ENCODE results near the gene SLC26A9.
A peak's percentile ranks its signal among the peaks of the same experiment; 100 is the strongest.

SLC26A9 gene

DNA sequence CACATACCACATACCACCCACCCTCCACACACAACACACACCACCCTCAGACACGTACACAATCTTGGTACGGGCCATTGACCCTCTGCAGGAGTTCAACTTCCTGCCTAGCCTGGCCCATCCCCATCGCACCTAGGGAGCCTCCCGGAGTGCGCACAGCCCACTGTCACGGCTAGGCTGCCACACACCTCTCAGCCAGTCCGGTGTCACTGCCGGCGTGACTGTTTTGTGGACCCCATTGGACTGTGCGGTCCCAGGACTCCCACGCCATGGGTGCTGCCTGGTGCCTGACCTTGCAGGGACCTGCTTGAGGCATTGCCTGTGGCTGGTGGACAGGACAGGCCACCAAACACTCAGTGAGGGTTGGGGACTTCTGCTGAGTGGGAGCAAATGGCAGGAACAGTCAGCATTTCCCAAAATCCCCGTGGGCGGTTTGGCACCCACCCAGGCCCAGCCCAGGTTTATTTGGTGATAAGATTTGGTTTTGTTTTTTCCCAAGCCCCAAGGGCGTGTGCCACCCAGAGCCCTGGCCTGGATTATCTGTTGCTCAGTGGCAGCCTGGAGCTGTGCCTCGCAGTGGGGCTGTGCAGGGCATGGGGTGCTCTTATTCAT lies 32.2 kb upstream of the SLC26A9 start:
- in situ Hi-C loops (cut with HindIII; ENCODE audit: low pct_ligation_motif_present, low pct_unique_long_range_greater_than_20kb, low sequenced_read_pairs), result no loop called here
- no peak for DNase-seq

DNA sequence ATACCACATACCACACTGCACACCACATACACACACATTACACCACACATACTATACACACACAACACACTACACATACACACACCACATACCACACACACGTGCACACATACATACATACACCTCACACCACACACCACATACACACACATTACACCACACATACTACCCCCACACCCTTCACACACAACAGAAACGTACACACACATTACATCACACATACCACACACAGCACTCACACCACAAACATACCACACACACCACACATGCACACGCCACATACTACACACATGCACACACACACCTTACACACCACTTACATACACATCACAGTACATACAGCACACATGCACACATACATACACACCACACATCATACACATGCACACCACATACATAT lies 31.5 kb upstream of the SLC26A9 start:
- no peak for DNase-seq
- in situ Hi-C loops (cut with HindIII; ENCODE audit: low pct_ligation_motif_present, low pct_unique_long_range_greater_than_20kb, low sequenced_read_pairs), result no loop called here

DNA sequence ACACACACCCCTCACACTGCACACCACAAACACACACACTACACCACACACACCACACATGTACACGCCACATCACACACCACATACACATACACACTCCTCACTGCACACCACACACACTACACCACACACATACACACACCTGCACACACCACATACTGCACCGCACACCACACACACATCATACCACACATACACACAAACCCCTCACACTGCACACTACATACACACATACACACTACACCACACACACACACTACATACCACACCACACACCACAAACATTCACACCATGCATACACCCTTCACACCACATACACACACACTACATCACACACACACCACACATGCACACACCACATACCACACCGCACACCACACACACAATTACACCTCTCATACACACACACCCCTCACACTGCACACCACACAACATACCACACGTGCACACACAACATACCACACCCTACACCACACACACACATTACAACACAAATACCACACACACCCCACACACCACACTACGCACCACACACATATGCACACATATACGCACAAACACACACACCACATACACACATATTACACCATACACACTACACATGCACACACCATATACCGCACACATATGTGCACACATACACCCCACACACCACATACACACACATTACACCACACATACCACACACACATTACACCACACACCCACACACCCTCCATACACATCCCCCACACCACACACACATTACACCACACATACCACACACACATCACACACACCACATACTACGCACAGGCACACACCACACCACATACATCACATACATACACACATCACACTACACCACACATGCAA lies 30.3 kb upstream of the SLC26A9 start:
- in situ Hi-C loops (cut with HindIII; ENCODE audit: low pct_ligation_motif_present, low pct_unique_long_range_greater_than_20kb, low sequenced_read_pairs), result no loop called here
- DNase-seq, result no peak

DNA sequence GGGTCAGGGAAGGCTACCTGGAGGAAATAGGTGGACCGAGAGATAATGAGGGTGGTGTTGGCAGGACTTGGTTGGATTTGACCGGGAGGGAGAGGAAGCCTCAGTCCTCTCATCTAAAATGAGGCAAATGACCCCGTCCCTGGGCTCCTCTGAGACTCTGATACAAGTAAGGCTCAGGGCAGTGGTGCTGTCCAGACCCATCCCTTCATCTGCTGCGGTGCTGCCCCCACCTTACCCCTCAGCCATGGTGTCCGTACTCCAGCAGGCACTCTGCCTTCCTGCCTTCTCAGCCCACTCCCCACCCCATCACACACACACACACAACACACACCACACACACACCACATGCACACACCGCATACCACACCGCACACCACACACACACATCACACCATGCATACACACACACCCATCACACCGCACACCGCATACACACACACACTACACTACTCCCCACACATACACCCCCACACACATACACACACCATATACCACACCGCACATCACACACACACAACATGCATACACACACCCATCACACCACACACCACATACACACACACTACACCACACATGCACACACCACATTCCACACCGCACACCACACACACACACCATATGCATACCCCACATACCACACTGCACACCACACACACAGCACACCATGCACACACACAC lies 29.4 kb upstream of the SLC26A9 start:
- DNase-seq, result no peak
- in situ Hi-C loops (cut with HindIII; ENCODE audit: low pct_ligation_motif_present, low pct_unique_long_range_greater_than_20kb, low sequenced_read_pairs), result no loop called here

DNA sequence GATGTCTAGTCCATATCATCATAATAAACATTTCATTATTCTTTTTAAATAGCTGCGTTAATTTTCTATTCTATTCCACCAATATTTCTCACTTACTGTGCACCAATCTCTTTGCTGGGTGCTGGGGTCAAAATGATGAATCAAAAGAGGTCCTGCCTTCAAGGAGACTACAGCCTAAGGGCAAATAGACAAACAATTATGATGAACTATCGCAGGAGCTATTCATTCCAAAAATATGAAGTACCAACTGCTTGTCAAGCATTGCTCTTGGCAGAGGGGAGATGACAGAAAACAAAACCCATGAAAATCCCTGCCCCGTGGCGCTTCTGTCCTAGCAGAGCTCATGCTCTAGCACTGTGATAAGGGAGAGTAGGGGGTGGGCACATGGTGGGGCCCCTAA lies 28.8 kb upstream of the SLC26A9 start:
- DNase-seq, result no peak
- in situ Hi-C loops (cut with HindIII; ENCODE audit: low pct_ligation_motif_present, low pct_unique_long_range_greater_than_20kb, low sequenced_read_pairs), result no loop called here

DNA sequence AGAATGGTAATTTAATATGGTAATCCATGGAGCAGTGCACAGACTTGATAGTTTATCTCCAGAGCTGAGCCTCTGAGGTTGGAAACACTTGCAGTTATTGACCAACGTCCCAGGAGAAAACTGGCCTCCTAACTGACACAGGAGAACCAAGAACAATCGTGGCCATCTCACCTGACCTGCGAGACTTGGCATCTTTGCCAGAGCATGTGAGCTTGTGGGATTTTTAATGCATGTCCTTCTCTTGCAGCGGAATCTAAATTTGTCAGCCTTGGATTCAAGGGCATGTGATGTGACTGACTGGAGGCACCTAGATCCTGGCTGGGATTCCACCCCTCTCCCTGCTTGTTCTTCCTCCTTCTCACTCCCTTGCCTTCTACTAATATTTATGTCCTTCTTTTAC lies 27.8 kb upstream of the SLC26A9 start:
- in situ Hi-C loops (cut with HindIII; ENCODE audit: low pct_ligation_motif_present, low pct_unique_long_range_greater_than_20kb, low sequenced_read_pairs), result no loop called here
- no peak for DNase-seq

DNA sequence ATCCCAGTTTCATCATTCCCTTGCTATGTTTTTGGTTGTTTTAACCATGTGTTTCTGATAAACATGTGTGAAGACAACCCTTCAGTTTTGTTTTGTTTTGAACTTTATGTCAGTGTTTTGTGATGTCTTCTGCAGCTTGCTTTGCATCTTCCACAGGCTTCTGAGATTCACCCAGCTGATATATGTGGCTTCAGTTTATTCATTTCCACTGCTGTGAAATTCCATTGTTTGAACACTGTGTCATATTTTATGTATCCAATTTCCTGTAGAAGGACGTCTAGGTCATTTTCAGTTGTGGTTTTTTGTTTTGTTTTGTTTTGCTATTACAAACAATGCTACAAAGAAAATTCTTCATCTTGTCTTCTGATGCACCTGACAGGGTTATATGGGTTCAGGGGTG lies 27.2 kb upstream of the SLC26A9 start:
- no peak for DNase-seq
- in situ Hi-C loops (cut with HindIII; ENCODE audit: low pct_ligation_motif_present, low pct_unique_long_range_greater_than_20kb, low sequenced_read_pairs), result no loop called here

DNA sequence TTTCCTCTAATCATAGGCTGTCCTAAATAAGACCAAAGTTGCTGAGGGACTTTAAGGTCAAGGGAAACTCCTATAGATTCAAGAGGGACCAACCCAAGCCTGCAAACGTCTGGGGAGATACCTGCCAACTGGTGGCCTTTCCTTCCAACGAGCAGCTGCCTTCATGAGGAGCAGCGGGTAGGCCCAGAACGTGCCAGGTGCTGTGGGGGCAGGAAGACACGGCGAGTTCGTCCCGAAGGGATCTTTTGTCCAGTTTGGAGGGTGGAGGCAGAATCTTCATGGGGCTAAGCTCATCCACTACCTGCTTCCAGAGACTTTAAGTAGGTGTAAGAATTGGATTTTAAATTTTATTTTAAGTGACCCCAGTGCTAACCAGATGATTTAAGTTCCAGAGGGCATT lies 26.0 kb upstream of the SLC26A9 start:
- DNase-seq, result no peak
- in situ Hi-C loops (cut with HindIII; ENCODE audit: low pct_ligation_motif_present, low pct_unique_long_range_greater_than_20kb, low sequenced_read_pairs), result no loop called here

DNA sequence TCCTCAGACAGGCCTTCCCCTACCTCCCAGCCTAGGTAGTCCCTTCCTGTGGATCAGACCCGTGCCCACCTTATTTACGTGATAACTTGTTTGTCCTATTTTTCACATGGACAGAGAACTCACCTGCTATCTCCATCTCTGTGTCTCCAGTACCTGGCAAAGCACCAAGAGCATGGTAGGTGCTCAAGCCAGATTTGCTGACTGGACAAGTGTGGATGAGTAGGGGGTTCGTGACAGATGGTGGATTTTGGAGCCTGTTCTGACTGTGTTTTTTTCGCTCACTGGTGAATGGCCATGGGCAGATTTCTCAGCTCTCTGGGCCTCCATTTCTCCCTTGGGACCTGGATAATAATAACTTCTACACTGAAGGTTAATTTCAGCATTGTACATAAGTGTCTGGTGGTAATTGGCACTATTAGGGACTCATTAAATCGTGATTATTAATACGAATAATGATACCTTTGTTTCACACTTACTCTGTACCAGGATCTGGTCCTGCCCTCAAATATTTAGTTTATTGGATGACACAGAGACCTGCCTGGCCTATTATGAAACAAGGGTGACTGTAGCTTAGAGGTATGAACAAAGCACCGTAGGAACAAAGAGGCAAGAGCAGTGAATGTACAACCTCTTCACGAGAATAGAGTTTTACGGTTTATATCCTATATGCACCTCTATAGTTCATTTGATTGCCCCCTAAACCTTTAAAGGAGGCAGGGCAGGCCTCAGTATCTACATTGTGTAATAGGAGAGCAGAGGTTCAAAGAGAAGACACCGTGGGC lies 24.5 kb upstream of the SLC26A9 start:
- in situ Hi-C loops (cut with HindIII; ENCODE audit: low pct_ligation_motif_present, low pct_unique_long_range_greater_than_20kb, low sequenced_read_pairs), result no loop called here
- no peak for DNase-seq

DNA sequence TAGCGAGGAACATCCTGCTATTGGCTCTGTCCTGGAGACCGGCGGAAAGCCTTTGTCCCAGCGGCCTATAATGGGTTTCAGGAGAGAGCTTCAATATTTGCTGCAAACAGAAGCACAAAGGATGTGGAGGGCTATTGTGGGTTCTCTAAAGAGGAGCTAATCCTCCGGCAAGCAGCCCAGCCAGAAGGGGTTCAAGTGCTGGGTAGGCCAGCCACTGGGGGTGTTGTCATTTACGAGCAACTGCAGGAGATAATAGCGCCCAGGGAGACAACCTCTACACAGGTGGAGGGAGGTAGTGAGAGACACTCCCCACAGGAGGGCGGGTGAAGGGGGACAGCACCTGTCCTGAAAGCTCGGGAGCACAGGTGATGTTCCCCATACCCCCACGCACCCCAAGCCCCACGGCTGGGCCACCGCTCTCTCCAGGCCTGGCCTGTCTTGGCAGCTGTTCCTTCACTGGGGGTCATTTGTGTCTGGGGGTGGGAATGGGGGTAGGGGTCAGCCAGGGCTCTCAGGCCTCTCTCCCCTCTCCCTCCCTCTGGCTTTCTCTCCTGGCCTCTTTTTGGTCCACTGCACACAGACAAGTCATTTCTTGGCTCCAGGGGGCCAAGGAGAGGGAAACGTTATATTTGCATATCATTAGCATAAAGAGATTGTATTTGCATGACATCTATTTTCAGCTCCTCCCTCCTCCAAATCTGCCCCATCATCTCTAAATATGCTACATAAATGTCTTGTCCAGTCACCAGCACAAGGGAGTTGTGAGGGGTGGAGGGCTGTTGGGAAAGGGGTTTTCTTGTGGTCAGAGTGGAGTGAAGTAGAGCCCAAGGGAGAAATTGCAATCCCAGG lies 22.0 kb upstream of the SLC26A9 start:
- in situ Hi-C loops (cut with HindIII; ENCODE audit: low pct_ligation_motif_present, low pct_unique_long_range_greater_than_20kb, low sequenced_read_pairs), result no loop called here
- no peak for DNase-seq

DNA sequence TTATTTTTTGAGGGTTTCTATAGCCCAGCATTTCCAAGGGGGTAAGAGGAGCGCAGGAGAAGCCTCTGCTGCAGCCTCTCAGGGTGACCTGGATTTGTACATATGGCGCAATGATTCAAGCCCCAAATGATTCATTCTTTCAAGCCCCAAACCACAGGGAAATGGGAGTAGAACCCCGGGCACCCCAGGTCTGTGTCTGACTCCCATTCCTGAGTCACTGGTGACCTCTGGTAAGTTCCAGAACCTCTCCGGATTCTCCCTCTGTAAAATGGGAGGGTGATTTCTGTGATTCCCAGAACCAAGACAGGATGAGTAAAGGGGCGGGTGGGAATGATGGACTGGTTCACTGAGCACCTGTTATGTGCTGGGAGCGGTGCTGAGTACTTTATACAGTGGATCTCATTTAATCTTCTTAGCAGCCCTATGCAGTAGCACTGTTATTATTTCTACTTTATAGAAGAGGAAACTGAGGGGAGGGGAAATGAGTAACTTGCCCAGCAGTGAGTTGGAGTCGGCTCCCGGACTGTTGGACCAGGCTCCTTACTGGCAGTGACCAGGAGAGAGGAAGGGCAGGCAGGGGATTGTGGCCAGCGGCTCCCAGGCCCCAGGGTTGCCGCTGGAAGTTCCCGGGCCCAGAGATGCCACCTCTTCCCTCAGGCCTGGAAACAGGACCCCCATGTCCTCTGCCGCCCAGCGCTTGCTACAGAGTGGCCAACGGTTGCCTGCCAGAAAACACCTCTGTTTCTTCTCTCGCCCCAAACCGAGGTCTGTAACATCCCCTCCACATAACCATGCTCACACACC lies 20.3 kb upstream of the SLC26A9 start:
- DNase-seq, result peak; percentile 45

DNA sequence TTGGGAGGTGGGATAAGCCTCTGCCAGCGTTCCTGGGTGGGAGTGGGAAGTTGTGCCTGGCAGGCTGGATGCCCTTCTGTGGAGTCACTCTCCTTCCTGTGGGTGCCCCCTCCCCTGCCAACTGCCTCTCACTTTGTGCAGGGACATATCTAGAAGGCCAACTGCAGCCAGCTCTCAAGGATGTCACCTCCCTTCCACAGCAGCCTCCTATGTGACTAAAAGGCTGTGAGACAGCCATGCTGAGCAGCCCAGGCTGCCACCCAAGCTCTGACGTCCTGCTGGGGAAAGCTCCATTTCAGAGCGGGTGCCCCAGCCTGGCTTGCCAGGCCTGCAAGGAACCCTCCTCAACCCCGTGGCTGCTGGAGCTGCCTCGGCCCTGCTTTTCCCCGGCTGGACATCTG lies 19.6 kb upstream of the SLC26A9 start:
- in situ Hi-C loops (cut with HindIII; ENCODE audit: low pct_ligation_motif_present, low pct_unique_long_range_greater_than_20kb, low sequenced_read_pairs), result no loop called here
- no peak for DNase-seq

More for the DNA sequence above, 20.3 kb upstream of the SLC26A9 start:
- in situ Hi-C loops (cut with HindIII; ENCODE audit: low pct_ligation_motif_present, low pct_unique_long_range_greater_than_20kb, low sequenced_read_pairs), result no loop called here

DNA sequence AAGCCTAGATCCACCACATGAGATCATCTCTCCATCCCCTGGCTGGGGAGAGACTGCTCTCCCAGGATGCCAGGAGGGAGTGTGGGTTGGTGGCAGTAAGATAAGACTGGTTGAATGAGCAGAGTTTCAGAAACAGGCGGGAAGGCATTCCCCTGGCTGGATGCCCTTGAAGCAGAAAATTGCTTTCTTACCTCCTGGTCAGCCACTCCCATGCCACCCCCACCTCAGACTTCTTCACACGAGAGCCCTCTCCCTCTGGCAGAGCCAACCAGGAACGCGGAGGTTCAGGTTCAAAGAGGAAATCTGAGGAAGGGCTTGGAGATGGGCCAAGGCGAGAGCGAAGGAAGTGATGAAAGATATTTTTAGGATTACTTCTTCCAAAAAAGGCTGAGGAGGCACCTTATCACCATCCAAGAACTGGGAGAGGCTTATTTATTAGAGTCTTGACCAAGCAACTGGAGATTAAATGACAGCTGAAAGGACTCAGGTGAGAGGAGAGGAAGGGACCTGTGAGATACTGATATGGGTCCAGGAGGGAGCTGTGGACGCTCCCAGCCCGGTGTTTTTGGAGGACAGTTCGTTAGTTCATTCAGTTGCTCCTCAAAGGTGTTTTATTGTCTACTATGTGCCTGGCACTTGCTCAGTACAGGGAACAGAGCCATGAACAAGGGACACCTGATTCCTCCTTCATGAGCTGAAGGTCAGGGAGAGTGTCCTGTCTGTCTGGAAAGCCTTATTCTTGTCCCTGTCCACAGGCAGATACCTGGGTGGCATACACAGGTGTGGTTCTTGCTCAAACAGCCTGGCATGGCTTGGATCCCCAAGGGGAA lies 18.9 kb upstream of the SLC26A9 start:
- in situ Hi-C loops (cut with HindIII; ENCODE audit: low pct_ligation_motif_present, low pct_unique_long_range_greater_than_20kb, low sequenced_read_pairs), result no loop called here
- DNase-seq, result no peak

DNA sequence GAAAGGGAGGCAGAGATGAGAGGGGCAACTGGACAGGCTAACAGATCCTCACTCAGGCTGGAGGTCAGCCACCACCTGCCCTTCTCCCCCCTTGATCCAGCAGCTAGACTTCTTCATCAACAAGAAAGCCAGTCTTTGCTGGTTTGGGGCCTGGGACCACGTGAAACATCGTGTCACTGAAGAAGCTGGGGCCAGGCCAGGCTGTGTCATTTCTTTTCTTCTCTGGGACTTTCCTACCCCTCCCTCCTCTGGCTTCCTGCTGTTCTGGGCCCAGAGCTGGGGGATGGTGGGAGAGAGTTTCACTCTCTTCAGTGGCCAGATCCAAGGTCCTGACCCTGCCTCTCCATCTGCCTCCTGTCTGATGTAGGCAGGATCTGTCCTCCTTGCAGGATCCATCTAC lies 18.1 kb upstream of the SLC26A9 start:
- no peak for DNase-seq
- in situ Hi-C loops (cut with HindIII; ENCODE audit: low pct_ligation_motif_present, low pct_unique_long_range_greater_than_20kb, low sequenced_read_pairs), result no loop called here

DNA sequence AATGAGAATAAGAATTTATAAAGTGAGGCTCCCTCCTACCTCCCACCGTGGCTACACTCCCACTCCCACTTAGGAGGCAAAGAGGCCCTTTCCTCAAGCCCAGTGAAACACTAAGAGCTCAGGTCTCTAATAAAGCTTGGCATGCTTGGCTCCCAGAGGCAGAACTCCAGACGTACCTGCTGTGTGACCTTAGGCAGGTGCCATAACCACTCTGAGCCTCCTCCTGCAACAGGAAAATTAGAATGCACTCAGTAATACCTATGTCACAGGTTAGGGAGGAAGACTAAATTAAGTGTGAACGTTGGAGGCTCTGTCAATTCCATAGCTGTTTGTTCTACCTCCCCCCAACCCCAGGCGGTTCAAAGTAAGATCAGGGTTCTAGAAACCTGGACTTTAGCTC lies 16.5 kb upstream of the SLC26A9 start:
- no peak for DNase-seq
- in situ Hi-C loops (cut with HindIII; ENCODE audit: low pct_ligation_motif_present, low pct_unique_long_range_greater_than_20kb, low sequenced_read_pairs), result no loop called here

DNA sequence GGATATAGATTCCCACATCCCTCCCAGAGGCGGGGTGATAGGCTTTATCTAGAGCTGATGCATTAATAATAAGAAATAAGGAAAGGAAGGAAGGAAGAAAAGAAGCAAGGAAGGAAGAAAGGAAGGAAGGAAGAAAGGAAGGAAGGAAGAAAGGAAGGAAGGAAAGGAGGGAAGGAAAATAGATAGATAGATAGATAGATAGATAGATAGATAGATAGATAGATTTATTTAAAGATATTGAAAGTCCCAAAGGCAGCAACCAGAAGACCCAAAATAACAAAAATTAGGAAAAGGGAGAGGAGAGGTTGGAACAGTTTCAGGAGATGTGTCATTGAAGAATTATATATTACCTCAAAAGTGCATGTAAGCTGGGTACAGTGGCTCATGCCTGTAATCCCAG lies 12.2 kb upstream of the SLC26A9 start:
- in situ Hi-C loops (cut with HindIII; ENCODE audit: low pct_ligation_motif_present, low pct_unique_long_range_greater_than_20kb, low sequenced_read_pairs), result no loop called here
- DNase-seq, result no peak

Measured in ACHN (cell line).